HG03159 (cell line): Measurements from ENCODE around the gene OR4C11.

ENCODE experiments used
- ATAC-seq: cut with Tn5 transposase; IDR thresholded peaks from one replicate; pipeline ENCODE4 v1.9.1; 2021; ENCODE audit warnings: mild to moderate bottlenecking, moderate library complexity; ENCODE audit not compliant: unreplicated experiment

OR4C11 gene, protein sequence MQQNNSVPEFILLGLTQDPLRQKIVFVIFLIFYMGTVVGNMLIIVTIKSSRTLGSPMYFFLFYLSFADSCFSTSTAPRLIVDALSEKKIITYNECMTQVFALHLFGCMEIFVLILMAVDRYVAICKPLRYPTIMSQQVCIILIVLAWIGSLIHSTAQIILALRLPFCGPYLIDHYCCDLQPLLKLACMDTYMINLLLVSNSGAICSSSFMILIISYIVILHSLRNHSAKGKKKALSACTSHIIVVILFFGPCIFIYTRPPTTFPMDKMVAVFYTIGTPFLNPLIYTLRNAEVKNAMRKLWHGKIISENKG

DNA sequence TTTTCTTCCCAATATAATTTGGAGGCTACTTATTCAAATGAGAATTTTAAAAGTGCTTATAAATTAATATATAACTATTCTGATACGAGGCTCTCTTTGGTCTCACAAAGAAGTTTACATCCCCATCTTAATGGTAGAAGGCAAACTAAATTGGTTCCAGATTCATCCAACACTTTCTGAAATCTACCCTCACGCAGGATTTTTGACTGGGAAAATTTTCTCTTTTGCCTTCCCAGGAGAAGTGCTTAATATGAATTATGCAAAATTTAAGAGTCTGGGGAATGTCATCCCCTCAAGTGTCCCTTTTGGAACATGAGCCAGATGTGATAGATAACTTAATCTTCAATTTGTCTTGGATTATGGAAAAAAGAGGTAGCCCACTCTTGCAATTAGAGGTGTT lies at the start of gene OR4C11:
TSS of gene OR4C11 (minus strand) at position 101 of the 400 bp plus-strand sequence. CDS start 3,272 bp downstream, outside the sequence.
- no peak for ATAC-seq

DNA sequence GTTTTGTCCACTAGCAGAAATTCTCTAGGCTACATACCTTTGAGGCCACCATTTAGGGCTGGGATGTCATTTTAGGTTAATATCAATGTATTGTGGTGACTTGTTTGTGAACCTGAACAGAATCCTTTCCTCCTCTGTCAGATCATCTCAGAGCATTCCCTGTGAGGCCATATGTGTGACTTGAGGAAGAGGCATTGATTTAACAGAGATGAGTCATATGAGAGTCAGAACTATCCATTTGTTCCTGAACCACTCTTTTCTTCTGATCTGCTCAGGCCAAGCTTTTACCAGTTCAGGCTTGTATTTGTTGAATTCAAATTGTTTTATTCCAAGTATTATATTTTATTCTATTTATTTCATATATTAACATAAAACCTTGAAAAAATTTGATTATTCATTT lies 47.7 kb upstream of the OR4C11 start:
- no peak for ATAC-seq

DNA sequence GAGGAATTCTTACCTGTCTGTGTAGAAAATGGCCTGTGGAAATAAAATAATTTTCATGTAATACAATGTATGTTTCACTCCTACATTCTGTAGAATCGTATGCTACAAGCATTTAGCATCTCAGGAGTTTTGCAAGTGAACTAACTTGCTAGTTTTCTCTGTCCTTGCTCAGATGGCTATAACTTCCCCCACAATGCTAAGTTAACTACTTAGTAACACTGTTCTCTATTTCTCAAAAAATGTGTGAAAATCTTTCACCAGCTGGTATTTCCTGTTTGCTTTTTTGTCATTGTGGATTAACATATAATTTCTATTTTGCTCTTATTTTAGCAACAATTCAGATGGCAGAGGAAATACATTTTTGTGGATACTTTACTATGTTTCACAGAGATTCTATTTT lies 45.1 kb upstream of the OR4C11 start:
- no peak for ATAC-seq

DNA sequence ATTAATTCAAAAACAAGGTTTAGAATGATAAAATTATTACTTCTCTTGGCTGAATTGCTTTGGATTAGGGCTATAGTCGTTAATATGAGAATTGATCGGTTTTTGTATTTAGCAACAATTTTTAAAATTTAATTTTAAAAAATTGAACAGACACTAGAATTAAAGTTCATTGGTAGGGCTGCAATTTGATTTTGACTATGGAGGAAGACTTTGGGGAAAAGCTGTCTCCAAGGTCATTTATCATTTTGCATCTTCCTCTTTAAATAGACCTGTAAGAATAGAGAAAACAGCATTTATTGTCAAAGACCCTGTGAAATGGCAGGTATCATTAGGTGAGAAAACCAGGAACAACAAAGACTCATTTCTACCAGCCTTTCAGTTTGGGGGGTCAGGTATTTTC lies 40.6 kb upstream of the OR4C11 start, which contains the start of gene OR4S2:
TSS of gene OR4S2 (plus strand) at position 301 of the 400 bp plus-strand sequence. CDS start 2,577 bp downstream, outside the sequence.
- no peak for ATAC-seq

DNA sequence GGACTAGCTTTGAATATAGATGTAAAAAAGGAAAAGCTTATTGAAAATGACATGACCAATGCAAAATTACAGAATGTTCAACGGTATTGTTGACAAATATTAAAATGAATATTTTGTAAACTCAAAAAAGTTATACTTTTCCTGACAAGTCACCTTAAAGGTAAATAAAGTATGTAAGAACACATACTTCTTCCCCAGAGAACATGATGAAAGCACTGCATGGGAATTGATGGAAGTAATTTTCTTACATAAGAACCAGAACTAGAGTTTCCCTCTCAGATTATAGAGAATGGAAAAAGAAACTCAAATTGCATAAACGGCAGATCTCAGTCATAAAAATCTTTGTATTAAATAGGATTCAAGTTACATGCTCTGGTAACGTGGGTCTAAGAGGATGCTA lies 27.4 kb upstream of the OR4C11 start, which contains the start of gene OR4P4:
TSS of gene OR4P4 (plus strand) at position 301 of the 400 bp plus-strand sequence.
- no peak for ATAC-seq

DNA sequence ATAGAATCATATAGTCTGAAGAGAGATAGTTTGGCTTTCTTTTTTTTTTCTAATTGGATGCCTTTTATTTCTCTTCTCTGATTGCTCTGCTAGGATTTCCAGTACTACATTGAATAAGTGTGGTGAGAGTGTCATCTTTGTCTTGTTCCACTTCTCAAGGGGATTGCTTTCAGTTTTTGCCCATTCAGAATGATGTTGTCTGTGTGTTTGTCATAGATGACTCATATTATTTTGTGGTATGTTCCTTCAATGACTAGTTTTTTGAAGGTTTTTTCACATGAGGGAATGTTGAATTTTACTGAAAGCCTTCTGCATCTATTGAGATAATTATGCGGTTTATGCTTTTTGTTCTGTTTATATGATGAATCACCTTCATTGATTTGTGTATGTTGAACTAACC lies 17.1 kb upstream of the OR4C11 start:
- no peak for ATAC-seq

DNA sequence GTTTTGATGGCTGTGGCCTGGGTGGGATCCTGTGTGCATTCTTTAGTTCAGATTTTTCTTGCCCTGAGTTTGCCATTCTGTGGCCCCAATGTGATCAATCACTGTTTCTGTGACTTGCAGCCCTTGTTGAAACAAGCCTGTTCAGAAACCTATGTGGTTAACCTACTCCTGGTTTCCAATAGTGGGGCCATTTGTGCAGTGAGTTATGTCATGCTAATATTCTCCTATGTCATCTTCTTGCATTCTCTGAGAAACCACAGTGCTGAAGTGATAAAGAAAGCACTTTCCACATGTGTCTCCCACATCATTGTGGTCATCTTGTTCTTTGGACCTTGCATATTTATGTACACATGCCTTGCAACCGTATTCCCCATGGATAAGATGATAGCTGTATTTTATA lies 34.9 kb downstream of the OR4C11 start:
- no peak for ATAC-seq

DNA sequence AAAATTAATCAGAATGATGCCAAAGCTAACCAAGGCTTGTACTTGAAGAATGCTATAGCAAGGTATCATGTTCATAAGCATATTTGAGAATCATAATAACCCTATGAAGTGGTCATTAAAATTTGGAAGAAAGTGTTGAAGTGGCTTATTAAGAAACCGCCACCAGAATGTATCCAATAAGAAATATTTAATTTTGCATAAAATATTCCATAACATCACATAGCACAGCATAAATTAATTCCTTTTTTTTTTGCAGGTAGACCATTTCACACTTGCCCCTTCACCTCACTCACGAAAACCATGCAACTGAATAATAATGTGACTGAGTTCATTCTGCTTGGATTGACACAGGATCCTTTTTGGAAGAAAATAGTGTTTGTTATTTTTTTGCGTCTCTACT lies 35.6 kb downstream of the OR4C11 start, which contains the start of gene OR4C16:
TSS of gene OR4C16 (plus strand) at position 301 of the 400 bp plus-strand sequence. CDS start at position 301, 0 bp downstream.
- no peak for ATAC-seq

DNA sequence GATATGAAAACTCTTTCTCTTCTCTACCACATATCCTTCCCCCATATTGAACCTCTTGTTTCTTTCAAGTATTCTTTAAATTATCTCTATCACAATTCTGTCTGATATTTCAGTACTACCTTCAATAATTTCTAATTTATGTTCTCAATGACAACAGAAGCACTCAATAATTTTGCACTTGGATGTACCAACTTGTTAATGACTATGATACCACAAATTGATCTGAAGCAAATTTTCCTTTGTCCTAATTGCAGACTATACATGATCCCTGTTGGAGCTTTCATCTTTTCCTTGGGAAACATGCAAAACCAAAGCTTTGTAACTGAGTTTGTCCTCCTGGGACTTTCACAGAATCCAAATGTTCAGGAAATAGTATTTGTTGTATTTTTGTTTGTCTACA lies 53.3 kb downstream of the OR4C11 start, which contains the start of gene OR4C15:
TSS of gene OR4C15 (plus strand) at position 301 of the 400 bp plus-strand sequence. CDS start at position 301, 0 bp downstream.
- no peak for ATAC-seq
